Measurements from ENCODE around the gene FAM13B. TPM values are rescaled to one million over a fixed set of nuclear protein-coding genes. Genes with fewer than 3 reads are reported as not detected.

The FAM13B gene
- total and polyA plus RNA-seq, 9 of the 15 experiments (the other 6 are each of a cell fraction or from before 2014, with no cell fraction given) = 2.3 to 21.6 (median 14.1) TPM

DNA sequence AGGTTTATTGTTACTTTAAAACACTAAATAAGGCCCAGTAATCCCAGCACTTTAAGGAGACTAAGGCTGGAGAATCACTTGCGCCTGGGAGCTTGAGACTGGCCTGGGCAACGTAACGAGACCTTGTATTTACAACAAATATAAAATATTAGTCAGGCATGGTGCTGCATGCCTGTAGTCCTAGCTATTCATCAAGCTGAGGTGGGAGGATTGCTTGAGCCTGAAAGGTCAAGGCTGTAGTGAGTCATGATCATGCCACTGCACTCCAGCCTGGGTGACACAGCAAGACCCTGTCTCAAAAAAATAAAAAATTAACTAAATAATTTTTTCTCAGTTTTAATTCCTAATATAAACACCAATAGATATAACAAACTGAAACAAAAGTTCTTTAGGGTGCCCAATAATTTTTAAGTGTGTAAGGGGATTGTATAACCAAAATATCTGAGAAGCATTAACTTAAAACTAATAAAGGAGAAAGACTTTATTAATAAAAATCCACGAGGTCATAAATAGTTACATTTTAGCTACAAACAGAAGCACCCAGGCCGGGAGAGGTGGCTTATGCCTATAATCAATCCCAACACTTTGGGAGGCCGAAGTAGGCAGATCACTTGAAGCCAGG is 32.7 kb downstream of the FAM13B start (continued):
- TF ChIP-seq, protein P1, sequence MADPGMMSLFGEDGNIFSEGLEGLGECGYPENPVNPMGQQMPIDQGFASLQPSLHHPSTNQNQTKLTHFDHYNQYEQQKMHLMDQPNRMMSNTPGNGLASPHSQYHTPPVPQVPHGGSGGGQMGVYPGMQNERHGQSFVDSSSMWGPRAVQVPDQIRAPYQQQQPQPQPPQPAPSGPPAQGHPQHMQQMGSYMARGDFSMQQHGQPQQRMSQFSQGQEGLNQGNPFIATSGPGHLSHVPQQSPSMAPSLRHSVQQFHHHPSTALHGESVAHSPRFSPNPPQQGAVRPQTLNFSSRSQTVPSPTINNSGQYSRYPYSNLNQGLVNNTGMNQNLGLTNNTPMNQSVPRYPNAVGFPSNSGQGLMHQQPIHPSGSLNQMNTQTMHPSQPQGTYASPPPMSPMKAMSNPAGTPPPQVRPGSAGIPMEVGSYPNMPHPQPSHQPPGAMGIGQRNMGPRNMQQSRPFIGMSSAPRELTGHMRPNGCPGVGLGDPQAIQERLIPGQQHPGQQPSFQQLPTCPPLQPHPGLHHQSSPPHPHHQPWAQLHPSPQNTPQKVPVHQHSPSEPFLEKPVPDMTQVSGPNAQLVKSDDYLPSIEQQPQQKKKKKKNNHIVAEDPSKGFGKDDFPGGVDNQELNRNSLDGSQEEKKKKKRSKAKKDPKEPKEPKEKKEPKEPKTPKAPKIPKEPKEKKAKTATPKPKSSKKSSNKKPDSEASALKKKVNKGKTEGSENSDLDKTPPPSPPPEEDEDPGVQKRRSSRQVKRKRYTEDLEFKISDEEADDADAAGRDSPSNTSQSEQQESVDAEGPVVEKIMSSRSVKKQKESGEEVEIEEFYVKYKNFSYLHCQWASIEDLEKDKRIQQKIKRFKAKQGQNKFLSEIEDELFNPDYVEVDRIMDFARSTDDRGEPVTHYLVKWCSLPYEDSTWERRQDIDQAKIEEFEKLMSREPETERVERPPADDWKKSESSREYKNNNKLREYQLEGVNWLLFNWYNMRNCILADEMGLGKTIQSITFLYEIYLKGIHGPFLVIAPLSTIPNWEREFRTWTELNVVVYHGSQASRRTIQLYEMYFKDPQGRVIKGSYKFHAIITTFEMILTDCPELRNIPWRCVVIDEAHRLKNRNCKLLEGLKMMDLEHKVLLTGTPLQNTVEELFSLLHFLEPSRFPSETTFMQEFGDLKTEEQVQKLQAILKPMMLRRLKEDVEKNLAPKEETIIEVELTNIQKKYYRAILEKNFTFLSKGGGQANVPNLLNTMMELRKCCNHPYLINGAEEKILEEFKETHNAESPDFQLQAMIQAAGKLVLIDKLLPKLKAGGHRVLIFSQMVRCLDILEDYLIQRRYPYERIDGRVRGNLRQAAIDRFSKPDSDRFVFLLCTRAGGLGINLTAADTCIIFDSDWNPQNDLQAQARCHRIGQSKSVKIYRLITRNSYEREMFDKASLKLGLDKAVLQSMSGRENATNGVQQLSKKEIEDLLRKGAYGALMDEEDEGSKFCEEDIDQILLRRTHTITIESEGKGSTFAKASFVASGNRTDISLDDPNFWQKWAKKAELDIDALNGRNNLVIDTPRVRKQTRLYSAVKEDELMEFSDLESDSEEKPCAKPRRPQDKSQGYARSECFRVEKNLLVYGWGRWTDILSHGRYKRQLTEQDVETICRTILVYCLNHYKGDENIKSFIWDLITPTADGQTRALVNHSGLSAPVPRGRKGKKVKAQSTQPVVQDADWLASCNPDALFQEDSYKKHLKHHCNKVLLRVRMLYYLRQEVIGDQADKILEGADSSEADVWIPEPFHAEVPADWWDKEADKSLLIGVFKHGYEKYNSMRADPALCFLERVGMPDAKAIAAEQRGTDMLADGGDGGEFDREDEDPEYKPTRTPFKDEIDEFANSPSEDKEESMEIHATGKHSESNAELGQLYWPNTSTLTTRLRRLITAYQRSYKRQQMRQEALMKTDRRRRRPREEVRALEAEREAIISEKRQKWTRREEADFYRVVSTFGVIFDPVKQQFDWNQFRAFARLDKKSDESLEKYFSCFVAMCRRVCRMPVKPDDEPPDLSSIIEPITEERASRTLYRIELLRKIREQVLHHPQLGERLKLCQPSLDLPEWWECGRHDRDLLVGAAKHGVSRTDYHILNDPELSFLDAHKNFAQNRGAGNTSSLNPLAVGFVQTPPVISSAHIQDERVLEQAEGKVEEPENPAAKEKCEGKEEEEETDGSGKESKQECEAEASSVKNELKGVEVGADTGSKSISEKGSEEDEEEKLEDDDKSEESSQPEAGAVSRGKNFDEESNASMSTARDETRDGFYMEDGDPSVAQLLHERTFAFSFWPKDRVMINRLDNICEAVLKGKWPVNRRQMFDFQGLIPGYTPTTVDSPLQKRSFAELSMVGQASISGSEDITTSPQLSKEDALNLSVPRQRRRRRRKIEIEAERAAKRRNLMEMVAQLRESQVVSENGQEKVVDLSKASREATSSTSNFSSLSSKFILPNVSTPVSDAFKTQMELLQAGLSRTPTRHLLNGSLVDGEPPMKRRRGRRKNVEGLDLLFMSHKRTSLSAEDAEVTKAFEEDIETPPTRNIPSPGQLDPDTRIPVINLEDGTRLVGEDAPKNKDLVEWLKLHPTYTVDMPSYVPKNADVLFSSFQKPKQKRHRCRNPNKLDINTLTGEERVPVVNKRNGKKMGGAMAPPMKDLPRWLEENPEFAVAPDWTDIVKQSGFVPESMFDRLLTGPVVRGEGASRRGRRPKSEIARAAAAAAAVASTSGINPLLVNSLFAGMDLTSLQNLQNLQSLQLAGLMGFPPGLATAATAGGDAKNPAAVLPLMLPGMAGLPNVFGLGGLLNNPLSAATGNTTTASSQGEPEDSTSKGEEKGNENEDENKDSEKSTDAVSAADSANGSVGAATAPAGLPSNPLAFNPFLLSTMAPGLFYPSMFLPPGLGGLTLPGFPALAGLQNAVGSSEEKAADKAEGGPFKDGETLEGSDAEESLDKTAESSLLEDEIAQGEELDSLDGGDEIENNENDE (IDR thresholded peaks at IDR 0.05; ENCODE audit: low read depth, low read length) = no peak
- TF ChIP-seq MEIS2 (IDR thresholded peaks at IDR 0.05; ENCODE audit: partially characterized antibody) (peak; percentile 91), ZNF717 (CRISPR knock-in tag; IDR thresholded peaks at IDR 0.05) (no peak), EGR1 (conservative IDR thresholded peaks at IDR 0.05) (peak; percentile 36; the same call in 1 of the 2 replicates)
- TF ChIP-seq, protein P2, sequence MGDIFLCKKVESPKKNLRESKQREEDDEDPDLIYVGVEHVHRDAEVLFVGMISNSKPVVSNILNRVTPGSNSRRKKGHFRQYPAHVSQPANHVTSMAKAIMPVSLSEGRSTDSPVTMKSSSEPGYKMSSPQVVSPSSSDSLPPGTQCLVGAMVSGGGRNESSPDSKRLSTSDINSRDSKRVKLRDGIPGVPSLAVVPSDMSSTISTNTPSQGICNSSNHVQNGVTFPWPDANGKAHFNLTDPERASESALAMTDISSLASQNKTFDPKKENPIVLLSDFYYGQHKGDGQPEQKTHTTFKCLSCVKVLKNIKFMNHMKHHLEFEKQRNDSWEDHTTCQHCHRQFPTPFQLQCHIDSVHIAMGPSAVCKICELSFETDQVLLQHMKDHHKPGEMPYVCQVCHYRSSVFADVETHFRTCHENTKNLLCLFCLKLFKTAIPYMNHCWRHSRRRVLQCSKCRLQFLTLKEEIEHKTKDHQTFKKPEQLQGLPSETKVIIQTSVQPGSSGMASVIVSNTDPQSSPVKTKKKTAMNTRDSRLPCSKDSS (IDR thresholded peaks at IDR 0.05; ENCODE audit: low read depth, partially characterized antibody) = no peak
- TF ChIP-seq, protein P3, sequence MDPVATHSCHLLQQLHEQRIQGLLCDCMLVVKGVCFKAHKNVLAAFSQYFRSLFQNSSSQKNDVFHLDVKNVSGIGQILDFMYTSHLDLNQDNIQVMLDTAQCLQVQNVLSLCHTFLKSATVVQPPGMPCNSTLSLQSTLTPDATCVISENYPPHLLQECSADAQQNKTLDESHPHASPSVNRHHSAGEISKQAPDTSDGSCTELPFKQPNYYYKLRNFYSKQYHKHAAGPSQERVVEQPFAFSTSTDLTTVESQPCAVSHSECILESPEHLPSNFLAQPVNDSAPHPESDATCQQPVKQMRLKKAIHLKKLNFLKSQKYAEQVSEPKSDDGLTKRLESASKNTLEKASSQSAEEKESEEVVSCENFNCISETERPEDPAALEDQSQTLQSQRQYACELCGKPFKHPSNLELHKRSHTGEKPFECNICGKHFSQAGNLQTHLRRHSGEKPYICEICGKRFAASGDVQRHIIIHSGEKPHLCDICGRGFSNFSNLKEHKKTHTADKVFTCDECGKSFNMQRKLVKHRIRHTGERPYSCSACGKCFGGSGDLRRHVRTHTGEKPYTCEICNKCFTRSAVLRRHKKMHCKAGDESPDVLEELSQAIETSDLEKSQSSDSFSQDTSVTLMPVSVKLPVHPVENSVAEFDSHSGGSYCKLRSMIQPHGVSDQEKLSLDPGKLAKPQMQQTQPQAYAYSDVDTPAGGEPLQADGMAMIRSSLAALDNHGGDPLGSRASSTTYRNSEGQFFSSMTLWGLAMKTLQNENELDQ (CRISPR knock-in tag; IDR thresholded peaks at IDR 0.05; ENCODE audit: borderline replicate concordance) = no peak
